K562 (cell line): ENCODE results near the gene PRRC2B. TPM values are rescaled to one million over a fixed set of nuclear protein-coding genes. Genes with fewer than 3 reads are reported as not detected.

Experiments
- ATAC-seq: fragments of 200-7000 bp; cut with Tn5 transposase; 3 replicates; pipeline ENCODE4 v1.9.1; 2020; ENCODE audit warnings: moderate library complexity
- BruUV-seq: library from RNA; stranded (reverse); fragments of 400-500 nt; replicated peaks from 2 replicates; lab custom pipeline; 2021; lab: Mats Ljungman, UMichigan
- CTCF ChIA-PET: fragments of 300-600 bp; formaldehyde crosslinking; extraction: SDS; loops from one replicate; lab custom pipeline; 2021; ENCODE audit warnings: low intra/inter-chr PET ratio; lab: Yijun Ruan, JAX
- POLR2A ChIA-PET: fragments of 300-600, 350-650 bp; sonication (Branson Sonifier 250); formaldehyde crosslinking; extraction: SDS; loops from one replicate; lab custom pipeline; 2021; ENCODE audit warnings: antibody characterized with exemption, inconsistent platforms; lab: Yijun Ruan, JAX
- DNase-seq, 4 experiments: peaks; one replicate each; pipeline versions ENCODE4 v3.0.0 to v3.0.0-alpha.2; 2011 to 2018; ENCODE audit warnings: low spot score in 3 of 4, mixed read lengths in 3 of 4; ENCODE audit errors: extremely low read depth in 1 of 4
- FAIRE-seq: peaks from 2 replicates; lab custom pipeline; 2011; peaks lifted over from hg19 to GRCh38; lab: Jason Lieb, UNC
- H2AFZ ChIP-seq: 2 replicates; pipeline ENCODE4 v1.6.0; 2011; ENCODE audit warnings: low read depth, low read length, control low read depth, inconsistent platforms
- H3K27ac ChIP-seq: fragments of 200-600 bp; 3 replicates; pipeline ENCODE4 v1.8.0; 2011; ENCODE audit warnings: low read depth, mild to moderate bottlenecking, control low read depth, inconsistent platforms, low read length, moderate library complexity, mixed read lengths; ENCODE audit errors: extremely low read depth
- H3K27me3 ChIP-seq, 2 experiments: fragments of 300-600 bp in 1 of 2; 2 replicates in 1 of 2; 3 replicates in 1 of 2; pipeline versions ENCODE4 v1.6.0 to v1.8.0; 2011; ENCODE audit warnings: inconsistent platforms in 2 of 2, low read length in 2 of 2, mild to moderate bottlenecking in 1 of 2, mixed read lengths in 1 of 2, moderate library complexity in 1 of 2; ENCODE audit not compliant: control insufficient read depth in 2 of 2, insufficient read depth in 2 of 2
- H3K36me3 ChIP-seq: fragments of 300-600 bp; 3 replicates; pipeline ENCODE4 v1.8.0; 2011; ENCODE audit warnings: mild to moderate bottlenecking, low read length, inconsistent platforms; ENCODE audit not compliant: control insufficient read depth, insufficient read depth
- H3K4me1 ChIP-seq, 2 experiments: fragments of 200-600 bp in 1 of 2; replicated peaks in 1 of 2; 2 replicates in 1 of 2; 3 replicates in 1 of 2; pipeline versions ENCODE4 v1.5.1 to v1.8.0; 2011; ENCODE audit warnings: inconsistent platforms in 2 of 2, low read length in 2 of 2, mild to moderate bottlenecking in 1 of 2, mixed read lengths in 1 of 2, moderate library complexity in 1 of 2; ENCODE audit not compliant: control insufficient read depth in 2 of 2, insufficient read depth in 2 of 2
- H3K4me2 ChIP-seq: 2 replicates; pipeline ENCODE4 v1.6.1; 2011; ENCODE audit warnings: low read length, control low read depth, inconsistent platforms, mixed read lengths; ENCODE audit not compliant: insufficient read depth
- H3K4me3 ChIP-seq: fragments of 200-600 bp; sonication (generic), shearing (Covaris generic); 2 replicates; pipeline ENCODE4 v1.5.1; 2016; ENCODE audit warnings: control low read depth, inconsistent platforms
- H3K79me2 ChIP-seq: fragments of 200-600 bp; 3 replicates; pipeline ENCODE4 v1.8.0; 2011; ENCODE audit warnings: low read length, inconsistent platforms; ENCODE audit not compliant: control insufficient read depth, insufficient read depth
- H3K9ac ChIP-seq, 2 experiments: 2 replicates each; pipeline versions ENCODE4 v1.6.0 to v1.6.1; 2011; ENCODE audit warnings: low read depth in 2 of 2, low read length in 2 of 2, control low read depth in 1 of 2, inconsistent platforms in 1 of 2, mild to moderate bottlenecking in 1 of 2, mixed read lengths in 1 of 2; ENCODE audit not compliant: insufficient read depth in 1 of 2
- H3K9me1 ChIP-seq: one replicate; pipeline ENCODE4 v1.6.0; 2011; ENCODE audit warnings: inconsistent platforms, mild to moderate bottlenecking, low read length, moderate library complexity; ENCODE audit not compliant: control insufficient read depth, insufficient read depth
- H3K9me3 ChIP-seq: replicated peaks from 2 replicates; pipeline ENCODE4 v1.5.1; 2011; ENCODE audit warnings: low read depth, low read length, inconsistent platforms; ENCODE audit not compliant: control insufficient read depth, insufficient read depth
- H4K20me1 ChIP-seq: replicated peaks from 2 replicates; pipeline ENCODE4 v1.6.1; 2011; ENCODE audit warnings: low read length, inconsistent platforms, mixed read lengths; ENCODE audit not compliant: control insufficient read depth, insufficient read depth
- ATF4 ChIP-seq: fragments of 450-650 bp; formaldehyde crosslinking; IDR thresholded peaks from 2 replicates; pipeline ENCODE4 v1.4.0; 2022; ENCODE audit warnings: mild to moderate bottlenecking, moderate library complexity
- PCBP2 ChIP-seq: fragments of 200-400 bp; formaldehyde crosslinking; IDR thresholded peaks from 2 replicates; pipeline ENCODE4 v1.6.1; 2018; ENCODE audit warnings: low read length, low read depth, mild to moderate bottlenecking, moderate library complexity; ENCODE audit not compliant: poor library complexity, severe bottlenecking
- TAF1 ChIP-seq: IDR thresholded peaks from 2 replicates; pipeline ENCODE4 v1.6.1; 2011; ENCODE audit warnings: mild to moderate bottlenecking, low read length, moderate library complexity; ENCODE audit not compliant: insufficient read depth, control insufficient read depth, severe bottlenecking; ENCODE audit errors: extremely low read depth
- USF2 ChIP-seq: sonication (generic); formaldehyde crosslinking; IDR thresholded peaks from 2 replicates; pipeline ENCODE4 v1.5.0; 2020; ENCODE audit warnings: missing genetic modification reagents
- WGBS: fragments of 100-300 bp; shearing (Covaris generic); methylation state at CpG from one replicate; pipeline ENCODE4 v1.1.6; 2016; ENCODE audit warnings: low coverage, mixed read lengths; ENCODE audit not compliant: insufficient coverage; ENCODE audit errors: missing lambda C conversion rate; 5-methylcytosine and 5-hydroxymethylcytosine counted together
- in situ Hi-C: fragments of 300-500 bp; cut with MboI; formaldehyde crosslinking; loops from 4 replicates; pipeline ENCODE4 v1.15.0; 2018; ENCODE audit warnings: inconsistent platforms, mixed read lengths
- intact Hi-C: fragments of 100-400 bp; cut with micrococcal nuclease; formaldehyde crosslinking; loops from 2 replicates; pipeline ENCODE4 v1.14.2; 2022
- polyA plus RNA-seq, 8 experiments: library from polyadenylated mRNA; depleted of rRNA in 4 of 8; stranded (reverse) in 5 of 8; unstranded in 3 of 8; fragments of >200 nt; fragmentation: Nextera tagmentation in 2 of 8; fragmentation: Illumina TruSeq in 1 of 8; extraction: Ambion mirVana in 2 of 8; extraction: Trizol in 1 of 8; gene quantifications; 2 replicates each; pipeline versions ENCODE4 v1.2.1 to v1.2.3, GENCODE V29; 2011 to 2014; ENCODE audit warnings: inconsistent platforms in 1 of 8, missing spikeins in 1 of 8
- total RNA-seq, 7 experiments: library from RNA; depleted of rRNA in 6 of 7; stranded (reverse); fragments of >200 nt in 6 of 7; fragmentation: Illumina TruSeq in 2 of 7; extraction: Trizol in 2 of 7; gene quantifications; 2 replicates each; pipeline versions ENCODE4 v1.2.1 to v1.2.3, GENCODE V29; 2011 to 2021; ENCODE audit warnings: low replicate concordance in 1 of 7

The PRRC2B gene
- total and polyA plus RNA-seq, 9 of the 15 experiments (the other 6 are each of a cell fraction or from before 2014, with no cell fraction given), result 0.34 to 125 (median 30.9) TPM

GRCh38 chr9:131447148-131447547 is 53.3 kb downstream of the PRRC2B start:
- Histone ChIP-seq H2AFZ (no peak overlapping the region), H3K9ac (no peak overlapping the region), H3K36me3 (peaks cover 86% of the 10 kb centered on the region), H4K20me1 (no peaks in the 10 kb centered on the region; the same call in none of the 2 replicates), H3K4me1 (no peaks in the 10 kb centered on the region), H3K27ac (no peak overlapping the region), H3K79me2 (peaks cover 7% of the 10 kb centered on the region; the same call in 1 of the 3 replicates), H3K4me2 (no peak overlapping the region), H3K27me3 (no peaks in the 10 kb centered on the region), H3K4me3 (no peak overlapping the region), H3K9me1 (no peaks in the 10 kb centered on the region), H3K9me3 (no peaks in the 10 kb centered on the region)
- ChIA-PET CTCF (no interaction called here), POLR2A (interaction anchor here (0.6 to 1.0 kb wide), 3 partner anchors 10 to 296 kb away, joined by 3 read pairs; no protein-coding TSS in a partner anchor)
- TSS peak; percentile 7 for BruUV-seq
- no peak for ATAC-seq
- FAIRE-seq, result no peak
- TF ChIP-seq TAF1, result no peak
- TF ChIP-seq ATF4 (CRISPR knock-in tag), result no peak
- no peak for TF ChIP-seq PCBP2
- TF ChIP-seq USF2 (CRISPR knock-in tag), result no peak
- no peak for DNase-seq
- intact Hi-C loops (no loop called here), in situ Hi-C loops (no loop called here)
- 86% methylated on average over 8 of the region's 8 CpGs for WGBS
